Fibroblast of skin of left quadriceps (primary cell): ENCODE results near the gene GREB1L.
"Not testable (repeated sequence)": the region's sequence is repeated elsewhere in the genome, so short reads cannot be mapped to it uniquely, and the experiment has no call there.

ENCODE experiments used
- DNase-seq, 2 experiments: peaks; one replicate each; pipeline ENCODE4 v3.0.0-alpha.2; 2013; ENCODE audit warnings: low read depth in 2 of 2

GREB1L gene

GRCh38 chr18:21366896-21367295 is 124.9 kb downstream of the GREB1L start:
- no peak for DNase-seq

- no peak for DNase-seq
Measured at GRCh38 chr18:21369146-21369545, 127.1 kb downstream of the GREB1L start.

GRCh38 chr18:21369597-21369996 is 127.6 kb downstream of the GREB1L start:
- not testable (repeated sequence) for DNase-seq

- DNase-seq, result no peak
Measured at GRCh38 chr18:21383031-21383430, 141.0 kb downstream of the GREB1L start.

- no peak for DNase-seq
Measured at GRCh38 chr18:21386523-21387240, 144.7 kb downstream of the GREB1L start.

GRCh38 chr18:21387886-21388285 is 145.9 kb downstream of the GREB1L start:
- DNase-seq, result no peak

- DNase-seq, result no peak
Measured at GRCh38 chr18:21389283-21389682, 147.3 kb downstream of the GREB1L start.

GRCh38 chr18:21389903-21390302 is 147.9 kb downstream of the GREB1L start:
- DNase-seq, result no peak

GRCh38 chr18:21391074-21391673 is 149.1 kb downstream of the GREB1L start:
- DNase-seq, result no peak

- DNase-seq, result no peak
Measured at GRCh38 chr18:21393986-21394385, 152.0 kb downstream of the GREB1L start.

- DNase-seq, result no peak
Measured at GRCh38 chr18:21398121-21398520, 156.1 kb downstream of the GREB1L start.

GRCh38 chr18:21402272-21402671 is 160.2 kb downstream of the GREB1L start:
- no peak for DNase-seq

- no peak for DNase-seq
Measured at GRCh38 chr18:21404426-21404825, 162.4 kb downstream of the GREB1L start.

GRCh38 chr18:21406116-21406515 is 164.1 kb downstream of the GREB1L start:
- no peak for DNase-seq

GRCh38 chr18:21408681-21409080 is 166.6 kb downstream of the GREB1L start:
- no peak for DNase-seq

- DNase-seq, result no peak
Measured at GRCh38 chr18:21433436-21433835, 191.4 kb downstream of the GREB1L start.

- DNase-seq, result peak; percentile 83
Measured at GRCh38 chr18:21439431-21439846, 197.4 kb downstream of the GREB1L start.

GRCh38 chr18:21441670-21442069 is 199.6 kb downstream of the GREB1L start:
- no peak for DNase-seq

GRCh38 chr18:21443776-21444464 is 201.9 kb downstream of the GREB1L start:
- DNase-seq, result no peak

- peak; percentile 17 to 23 for DNase-seq
Measured at GRCh38 chr18:21444465-21445212, 202.6 kb downstream of the GREB1L start.

- no peak for DNase-seq
Measured at GRCh38 chr18:21448299-21448698, 206.3 kb downstream of the GREB1L start.
